Fibroblast of peridontal ligament (primary cell): Measurements from ENCODE around the gene P2RY12.

Experiments used
- DNase-seq: peaks from one replicate; pipeline ENCODE4 v3.0.0-alpha.2; 2010; ENCODE audit errors: extremely low read depth

Gene P2RY12

DNA sequence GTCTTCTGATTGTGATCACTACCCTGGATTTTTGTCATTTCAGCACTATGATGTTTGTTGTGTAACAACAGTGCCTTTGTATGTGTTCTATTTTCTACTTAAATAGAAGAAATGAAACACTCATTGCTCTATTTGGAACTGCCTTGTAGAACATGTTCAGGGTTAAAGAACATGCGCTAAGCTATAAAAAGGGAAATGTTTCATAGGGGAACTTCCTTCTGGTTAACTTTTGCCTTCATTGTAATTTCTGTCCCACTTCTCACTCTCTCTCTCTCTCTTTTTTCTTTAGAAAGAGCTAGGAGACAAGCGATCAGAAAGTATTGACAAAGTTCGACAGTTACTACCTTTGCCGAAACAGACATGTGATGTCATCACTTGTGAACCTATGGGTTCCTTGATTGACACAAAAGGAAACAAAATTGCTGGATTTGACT, at the start of gene P2RY12:
TSS of gene P2RY12 (minus strand) at position 13 of the 434 bp plus-strand sequence. CDS start 45,908 bp downstream, outside the sequence.
- no peak for DNase-seq

DNA sequence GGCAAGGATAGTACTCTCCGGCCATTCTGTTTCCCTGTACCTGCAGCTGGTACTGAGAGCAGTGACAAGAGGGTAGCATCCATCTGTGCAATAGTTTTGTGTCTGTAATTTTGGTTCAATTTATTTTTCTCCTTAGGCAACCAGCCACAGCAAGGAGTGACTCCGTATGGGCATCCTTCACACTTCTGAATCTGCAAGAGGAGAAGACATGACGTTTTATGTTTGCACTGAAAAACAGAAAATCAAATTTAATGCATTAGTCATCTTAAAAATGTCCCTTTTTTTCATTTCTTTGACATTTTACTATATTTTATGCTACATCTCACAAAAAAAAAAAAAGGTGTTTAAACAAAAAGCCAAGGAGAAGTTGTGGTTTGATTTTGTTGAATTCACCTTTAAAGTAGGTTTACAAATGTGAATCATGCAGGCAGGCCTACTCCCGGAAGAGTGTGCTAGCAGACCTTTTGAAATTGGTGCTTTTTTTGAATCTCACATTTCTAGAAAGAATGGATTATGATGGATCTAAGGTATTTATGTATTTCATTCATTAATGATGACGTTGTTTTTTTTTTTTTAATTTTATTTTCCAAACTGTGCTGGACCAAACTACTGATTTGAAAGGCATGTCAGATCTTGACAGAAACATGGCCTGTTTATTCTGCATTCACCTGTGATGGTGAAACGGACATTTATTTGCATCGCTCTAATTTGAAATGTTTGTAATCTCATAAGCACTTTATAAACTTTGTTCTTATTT, 48.2 kb upstream of the P2RY12 start:
- DNase-seq, result no peak

DNA sequence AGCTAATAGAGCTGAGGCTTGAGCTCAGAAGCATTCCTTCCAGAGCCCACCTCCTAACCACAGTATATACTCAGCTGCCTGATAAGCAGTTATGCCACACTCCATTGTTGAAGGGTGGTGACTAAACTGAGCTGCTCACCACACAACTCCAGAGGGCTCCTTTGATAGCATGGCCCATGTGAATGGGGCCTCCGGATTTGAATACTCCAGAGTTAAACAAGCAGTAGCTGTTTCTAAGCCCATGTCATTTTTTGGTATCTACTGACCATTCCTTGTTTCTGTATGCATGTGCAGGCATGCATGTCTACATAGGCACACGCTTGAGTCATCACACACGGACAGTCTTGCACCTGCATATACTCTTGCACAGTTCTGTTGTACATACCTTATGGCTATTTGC, 47.4 kb upstream of the P2RY12 start:
- DNase-seq, result peak; percentile 21

DNA sequence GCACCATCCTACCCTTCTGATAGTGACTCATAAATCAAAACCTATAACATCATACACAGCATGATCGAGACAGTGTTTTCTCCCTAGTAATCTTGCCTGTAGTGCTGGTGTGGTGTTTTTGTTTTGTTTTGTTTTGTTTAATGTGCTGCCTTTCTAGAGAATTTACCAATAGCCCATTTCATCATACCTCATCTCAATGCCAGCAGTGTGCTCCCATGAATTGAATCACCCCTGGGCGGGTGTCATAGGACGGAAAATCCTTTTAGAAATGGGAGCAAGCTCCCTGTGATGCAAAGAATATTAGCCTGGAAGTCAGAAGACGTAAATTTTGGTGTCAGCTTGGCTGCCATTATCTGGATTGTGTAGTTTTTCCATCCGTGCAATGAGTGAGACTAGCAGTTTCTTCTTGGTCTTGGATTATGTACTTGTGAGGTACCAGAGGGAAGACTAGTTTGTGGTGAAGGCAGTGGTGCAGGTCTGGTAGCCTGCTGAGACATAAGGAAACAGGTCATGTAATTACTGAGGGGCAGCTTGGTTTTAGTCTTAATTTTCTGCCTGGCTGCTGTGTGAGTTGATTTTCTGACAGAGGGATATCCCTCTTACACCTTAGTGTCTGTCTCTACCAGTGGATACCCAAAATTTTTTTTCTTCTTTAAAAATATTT, 46.4 kb upstream of the P2RY12 start:
- no peak for DNase-seq

DNA sequence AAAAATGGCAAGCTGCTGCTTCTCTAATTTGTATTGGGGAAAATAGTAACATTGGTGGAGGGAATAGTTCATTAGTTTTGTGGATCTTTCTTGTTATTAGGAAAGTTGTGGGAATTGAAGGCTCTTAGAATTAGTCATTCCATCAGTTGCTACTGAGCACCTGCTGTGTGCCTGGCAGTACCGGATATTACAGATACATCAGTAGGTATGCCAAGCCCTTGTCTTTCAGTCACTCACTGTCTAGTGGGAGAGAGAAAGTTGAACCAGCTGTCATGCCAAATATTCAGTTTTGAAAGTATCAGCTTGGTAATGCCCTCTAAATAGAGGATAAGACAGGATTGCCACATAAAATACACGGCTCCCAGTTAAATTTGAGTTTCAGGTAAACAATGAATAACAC, 43.8 kb upstream of the P2RY12 start:
- DNase-seq, result no peak

DNA sequence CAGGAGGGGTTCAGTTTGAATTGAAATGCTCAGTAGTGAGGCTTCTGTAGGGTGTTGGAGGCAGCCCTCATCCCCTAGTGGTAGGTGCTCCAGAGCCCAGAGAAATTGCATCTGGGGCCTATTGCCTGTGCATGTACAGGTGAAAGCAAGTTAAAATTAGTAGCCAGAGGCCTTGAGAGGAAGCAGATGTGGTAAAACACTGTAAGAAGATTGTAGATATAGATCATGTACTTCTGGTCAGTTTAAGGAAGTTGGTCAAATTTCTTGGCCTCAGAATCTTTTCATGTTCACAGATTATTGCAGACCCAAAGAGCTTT, 41.7 kb upstream of the P2RY12 start:
- DNase-seq, result no peak

DNA sequence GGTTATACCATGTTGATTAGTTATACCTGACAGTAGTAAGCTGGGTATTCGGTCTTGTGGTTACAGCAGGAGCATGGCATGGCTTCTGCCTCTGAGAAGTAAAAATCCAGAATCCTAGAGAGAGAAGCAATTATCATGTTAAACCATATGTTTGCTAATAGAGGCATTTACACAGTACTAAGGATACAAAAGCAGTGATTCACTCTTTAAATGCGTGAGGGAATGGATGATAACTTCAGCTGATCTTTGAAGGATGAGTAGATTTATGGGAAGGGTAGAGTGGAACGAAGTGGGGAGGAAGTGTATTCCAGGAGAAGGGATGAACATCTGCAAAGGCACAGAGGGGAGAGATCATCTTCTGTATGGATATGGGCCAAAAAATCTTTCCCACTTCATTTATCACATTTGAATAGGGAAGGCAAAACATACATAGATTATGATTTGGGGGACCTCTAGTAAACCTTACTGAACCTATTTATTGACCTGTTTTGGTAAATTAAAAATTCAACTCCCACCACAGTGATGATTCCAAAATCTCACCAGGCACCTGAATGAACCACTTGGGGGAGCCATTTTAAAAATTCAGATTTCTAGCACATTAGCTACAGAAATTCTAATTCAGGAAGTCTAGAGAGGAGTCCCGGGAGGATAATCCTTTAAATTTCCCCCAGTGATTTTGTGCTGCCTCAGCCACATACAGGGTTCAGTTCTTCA, 41.2 kb upstream of the P2RY12 start:
- DNase-seq, result no peak

DNA sequence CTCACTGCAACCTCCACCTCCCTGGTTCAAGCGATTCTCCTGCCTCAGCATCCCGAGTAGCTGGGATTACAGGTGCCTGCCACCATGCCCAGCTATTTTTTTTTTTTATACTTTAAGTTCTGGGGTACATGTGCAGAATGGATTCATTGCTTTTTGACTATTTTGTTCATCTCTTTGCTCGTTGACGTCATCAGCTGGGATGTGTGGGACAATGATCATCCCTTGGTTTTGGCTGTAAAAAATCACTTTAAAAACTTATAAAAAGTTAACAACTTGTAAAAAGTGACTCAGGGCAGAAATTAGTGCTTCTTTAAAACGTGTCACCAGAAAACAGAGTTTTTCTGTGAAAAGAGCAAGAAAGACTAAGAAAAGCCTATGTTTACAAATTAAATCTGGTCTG, 38.5 kb upstream of the P2RY12 start:
- no peak for DNase-seq

DNA sequence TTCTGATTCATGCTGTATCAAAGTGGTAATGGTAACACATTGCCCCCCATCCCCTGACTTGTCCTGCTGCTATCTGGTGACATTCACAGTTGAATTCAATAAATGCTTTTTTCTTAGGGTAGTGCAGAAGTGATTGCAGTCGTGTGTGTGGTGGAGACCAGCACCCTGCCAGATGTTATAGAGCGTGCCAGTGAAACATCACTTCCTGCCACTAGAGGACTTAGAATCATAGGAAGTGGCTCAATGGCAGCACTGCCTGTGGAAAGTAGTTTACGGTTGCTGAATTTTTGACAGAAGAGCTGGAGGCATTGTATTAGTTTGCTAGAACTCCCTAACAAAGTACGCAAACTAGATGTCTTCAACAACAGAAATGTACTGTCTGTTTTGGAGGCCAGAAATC, 37.4 kb upstream of the P2RY12 start:
- no peak for DNase-seq

DNA sequence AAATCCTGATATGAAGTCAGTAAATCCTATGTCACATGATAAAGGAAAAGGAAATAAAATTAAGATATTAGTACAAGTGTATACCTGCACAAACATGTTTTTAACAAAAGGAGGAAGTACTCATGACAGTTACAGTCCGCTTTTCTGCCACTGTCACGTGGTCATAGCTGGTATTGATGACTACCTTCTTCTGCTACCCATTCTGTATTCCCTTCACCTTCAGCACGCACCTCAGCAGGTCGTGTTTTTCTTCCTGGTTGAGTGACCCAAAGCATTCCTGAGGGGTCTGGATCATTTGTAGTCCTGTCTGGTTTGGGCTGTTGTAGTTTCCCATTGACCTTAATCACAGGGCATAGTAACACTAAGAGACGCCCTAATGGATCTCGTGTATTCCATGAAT, 35.3 kb upstream of the P2RY12 start:
- no peak for DNase-seq

DNA sequence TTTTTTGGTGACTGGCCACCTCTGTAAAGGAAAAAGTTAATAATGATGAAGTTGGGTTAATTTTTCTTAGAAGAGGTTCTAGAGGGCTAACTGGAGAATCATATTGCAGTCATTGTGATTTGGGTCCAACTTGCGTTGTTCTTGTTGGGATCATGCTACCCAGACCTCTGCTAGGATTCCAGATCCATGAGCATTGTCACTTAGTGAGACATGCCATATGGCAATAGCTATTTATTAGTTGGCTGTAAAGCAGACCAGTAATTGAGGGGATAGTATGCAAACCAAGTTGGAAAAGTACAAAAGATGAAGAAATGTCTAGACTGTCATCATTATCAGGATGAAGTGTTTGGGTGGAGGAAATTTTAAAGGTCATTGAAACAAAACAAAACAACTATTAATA, 30.7 kb upstream of the P2RY12 start:
- DNase-seq, result no peak

DNA sequence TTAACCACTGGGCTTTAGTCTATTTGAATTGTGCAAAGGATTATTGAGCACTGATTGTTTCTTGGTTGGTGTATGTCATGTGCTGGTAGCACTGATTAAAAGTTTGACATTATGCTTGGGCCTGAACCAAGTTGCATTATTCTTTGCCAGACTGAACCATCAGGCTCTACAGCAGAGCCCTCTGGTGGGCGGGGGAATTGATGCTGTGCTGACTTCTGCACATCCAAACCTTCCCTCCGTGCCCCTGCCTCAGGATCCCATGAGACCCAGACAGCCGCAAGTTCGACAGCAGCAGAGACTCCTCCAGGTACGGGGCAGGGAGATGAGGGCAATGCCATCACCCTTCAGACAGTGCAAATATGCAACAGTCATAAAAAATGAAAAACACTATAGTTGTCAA, 28.4 kb upstream of the P2RY12 start:
- no peak for DNase-seq

DNA sequence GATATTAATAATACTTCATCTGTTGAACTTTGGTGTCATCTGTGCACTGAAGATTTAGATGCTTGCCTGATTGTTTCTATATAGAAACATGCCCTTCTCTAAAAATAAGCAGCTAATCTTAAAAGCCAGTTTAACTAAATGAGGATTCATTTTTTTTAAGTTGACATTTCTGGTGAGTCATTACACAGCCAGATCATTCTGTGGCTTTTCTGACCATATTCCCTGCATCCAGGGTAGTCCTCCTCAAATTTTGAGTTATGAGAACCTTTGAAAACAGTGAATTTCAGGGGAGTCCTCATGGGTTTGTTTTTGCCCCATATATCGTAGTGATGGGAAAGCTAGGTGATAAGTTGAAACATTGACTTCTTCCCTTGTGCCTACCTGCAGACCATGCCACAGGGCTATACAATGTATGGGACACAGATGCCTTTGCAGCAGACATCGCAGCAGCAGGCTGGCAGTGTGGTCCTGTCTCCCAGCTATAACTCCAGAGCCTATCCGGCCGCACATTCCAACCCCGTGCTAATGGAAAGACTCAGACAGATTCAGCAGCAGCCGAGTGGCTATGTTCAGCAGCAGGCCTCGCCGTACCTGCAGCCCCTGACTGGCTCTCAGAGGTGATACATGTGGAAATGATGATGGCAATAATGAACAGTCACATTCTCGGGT, 26.5 kb upstream of the P2RY12 start:
- DNase-seq, result peak; percentile 57

DNA sequence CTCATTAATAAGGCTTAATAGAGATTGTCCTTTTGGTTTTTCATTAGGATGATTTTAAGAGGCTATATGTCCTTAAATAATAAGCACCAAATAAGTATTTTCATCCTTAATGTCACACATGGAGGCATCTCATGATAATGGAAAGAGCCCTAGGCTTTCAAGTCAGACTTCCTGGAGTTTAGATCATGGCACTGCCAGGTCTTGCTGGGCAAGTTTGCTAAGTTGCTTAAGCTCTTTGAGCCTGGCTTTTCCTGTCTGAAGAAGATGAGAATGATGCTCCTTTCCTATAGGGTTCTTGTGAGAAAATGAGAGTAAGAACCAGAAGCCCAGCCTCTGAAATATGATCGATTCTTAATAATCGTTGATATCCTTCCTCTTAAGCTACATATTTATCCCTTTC, 23.4 kb upstream of the P2RY12 start:
- no peak for DNase-seq

DNA sequence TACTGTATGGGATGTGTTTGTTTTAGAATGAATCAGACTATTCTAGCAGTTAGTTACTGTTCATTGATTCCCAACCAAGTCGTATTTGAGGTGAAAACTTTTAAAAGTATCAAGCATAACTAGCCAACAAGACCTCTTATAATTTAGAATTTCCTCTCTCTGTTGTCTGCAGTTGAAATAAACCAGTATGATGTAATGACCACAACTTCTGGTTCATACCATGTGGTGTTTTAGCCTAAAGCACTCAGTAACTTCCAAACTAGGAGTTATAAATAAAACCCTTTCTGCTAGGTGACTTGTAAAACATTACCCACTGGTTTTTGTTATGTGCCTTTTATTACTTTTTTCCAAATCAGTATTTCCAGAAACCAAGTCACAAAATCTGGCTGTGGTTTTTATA, 19.8 kb upstream of the P2RY12 start:
- DNase-seq, result peak; percentile 73

DNA sequence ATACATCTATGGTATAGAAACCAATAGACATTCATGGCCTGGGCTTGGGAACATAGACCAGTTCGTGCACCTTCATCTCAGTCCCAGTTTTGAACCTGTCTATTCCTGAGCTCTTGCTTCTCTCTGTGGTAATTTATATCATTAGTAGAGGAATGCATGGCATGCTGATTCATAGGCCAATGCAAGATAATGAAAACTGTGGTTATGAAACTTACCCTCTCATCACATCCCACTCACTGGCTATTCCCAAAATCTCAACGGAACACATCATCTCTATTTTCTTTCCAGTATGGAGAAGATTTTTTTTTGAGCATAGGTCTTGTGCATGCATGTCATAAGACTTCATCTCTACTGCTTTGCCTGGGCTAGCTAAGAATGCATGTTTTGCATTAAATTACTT, 18.7 kb upstream of the P2RY12 start:
- peak; percentile 73 for DNase-seq

DNA sequence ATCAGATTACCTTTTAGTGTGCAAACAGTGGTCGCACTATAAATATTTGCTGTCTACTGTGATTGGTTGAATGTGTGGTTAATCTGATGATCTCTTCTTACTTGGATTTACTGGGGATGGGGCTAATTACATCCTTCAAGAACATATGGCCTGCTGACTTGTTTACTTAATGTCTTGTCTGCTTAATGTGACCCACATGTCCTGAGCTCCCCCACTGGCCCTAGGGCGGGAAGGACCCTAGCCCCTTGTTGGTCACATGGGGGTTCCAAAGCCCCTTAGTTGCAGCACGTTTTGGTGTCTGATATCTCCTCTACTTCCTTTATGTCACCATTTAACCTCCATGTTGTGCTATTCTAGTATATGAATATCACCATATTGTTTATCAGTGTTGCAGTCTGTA, 17.8 kb upstream of the P2RY12 start:
- DNase-seq, result no peak

DNA sequence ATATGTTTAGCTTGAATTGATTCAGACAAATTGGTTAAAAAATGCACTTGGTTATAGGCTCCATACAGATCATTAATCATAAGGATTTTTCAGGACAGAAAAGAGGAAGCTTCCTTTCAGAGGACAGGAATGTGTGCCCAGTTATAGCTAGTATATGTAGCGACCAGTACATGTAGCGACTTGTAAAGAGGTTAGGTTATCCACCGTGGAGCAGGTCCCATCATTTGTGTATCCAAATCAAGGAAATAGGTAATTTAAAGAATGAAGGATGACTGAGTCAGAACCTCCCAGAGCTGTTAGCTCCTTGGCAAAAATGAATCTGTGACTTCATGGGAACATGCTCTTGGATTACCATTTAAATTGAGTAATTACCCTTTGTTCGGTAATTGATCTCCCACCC, 15.8 kb upstream of the P2RY12 start:
- no peak for DNase-seq

DNA sequence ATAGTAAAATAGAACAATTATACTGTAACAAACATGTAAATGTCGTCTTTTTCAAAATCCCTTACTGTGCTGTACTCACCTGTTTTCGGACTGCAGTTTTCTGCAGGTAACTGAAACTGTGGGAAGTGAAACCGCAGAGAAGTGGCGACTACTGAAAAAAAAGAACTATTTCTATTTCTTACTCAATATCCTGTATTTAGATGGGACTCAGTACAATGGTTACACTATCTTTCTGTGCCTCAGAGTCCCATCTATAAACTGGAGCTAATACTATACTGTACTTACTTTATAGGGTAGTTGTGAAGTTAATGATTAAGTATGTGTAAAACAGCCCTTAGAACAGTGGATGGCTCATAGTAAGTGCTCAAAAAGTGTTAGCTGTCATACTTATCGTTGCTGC, 14.3 kb upstream of the P2RY12 start:
- DNase-seq, result no peak

DNA sequence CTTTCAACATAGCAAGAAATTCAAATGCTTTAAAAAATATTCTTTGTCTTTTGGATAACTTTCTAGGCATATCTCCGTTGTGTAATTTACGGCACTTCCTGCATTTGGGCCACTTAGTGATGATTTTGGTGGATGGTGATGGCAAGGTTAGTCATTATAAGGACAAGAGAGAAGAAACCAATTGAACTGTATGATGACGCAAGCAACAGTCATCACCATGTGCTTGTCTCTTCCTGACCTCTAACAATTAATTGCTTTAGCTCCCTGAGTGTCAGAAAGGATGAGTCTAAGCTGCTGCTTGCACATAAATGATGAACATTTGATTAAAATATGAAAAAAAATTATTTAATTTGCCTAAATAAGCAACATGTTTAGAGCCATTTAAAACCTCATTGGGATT, 11.3 kb upstream of the P2RY12 start:
- DNase-seq, result no peak

DNA sequence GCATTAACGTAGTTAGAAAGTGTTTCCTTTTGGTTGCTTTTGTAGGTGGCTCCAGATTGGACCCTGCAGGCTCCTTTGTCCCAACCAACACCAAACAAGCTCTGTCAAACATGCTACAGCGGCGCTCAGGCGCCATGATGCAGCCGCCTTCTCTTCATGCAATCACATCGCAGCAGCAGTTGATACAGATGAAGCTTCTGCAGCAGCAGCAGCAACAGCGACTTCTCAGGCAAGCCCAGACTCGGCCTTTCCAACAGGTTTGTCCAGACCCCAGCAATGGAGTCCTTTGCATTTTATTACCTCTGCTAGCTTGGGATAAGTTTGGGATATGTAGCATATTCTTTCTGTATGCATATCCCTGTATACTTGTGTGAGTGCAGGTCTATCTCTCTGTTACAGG, 10.1 kb upstream of the P2RY12 start:
- DNase-seq, result no peak

DNA sequence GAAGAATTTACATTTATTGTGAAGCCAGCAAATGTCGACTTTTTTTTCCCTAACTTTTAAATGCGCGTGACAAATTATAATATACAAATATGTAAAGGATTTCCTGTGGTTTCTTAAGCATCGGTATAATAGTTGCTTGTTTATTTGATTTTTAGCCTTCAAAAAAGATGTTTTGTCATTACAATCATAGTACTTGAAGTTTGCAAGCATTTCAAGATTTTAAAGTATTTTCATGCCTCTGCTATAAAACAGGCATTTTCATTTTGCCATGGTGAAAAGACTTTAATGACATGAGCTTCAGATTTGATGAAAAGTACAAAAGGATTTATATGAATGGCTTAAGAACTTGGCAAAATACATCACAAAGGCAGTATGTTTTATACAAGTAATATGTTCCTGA, 9.4 kb upstream of the P2RY12 start:
- DNase-seq, result no peak
